SK-N-MC (cell line): ENCODE data around the gene STK11.

Experiments
- DNase-seq: peaks from one replicate; pipeline ENCODE4 v3.0.0-alpha.2; 2011; ENCODE audit warnings: low read depth, low spot score
- H3K27ac ChIP-seq: fragments of 200-600 bp; sonication (generic); 2 replicates; pipeline ENCODE4 v1.5.1; 2016; ENCODE audit warnings: mixed run types
- H3K36me3 ChIP-seq: fragments of 200-600 bp; sonication (generic); 2 replicates; pipeline ENCODE4 v1.6.1; 2017; ENCODE audit warnings: antibody characterized with exemption, low read length, mixed read lengths; ENCODE audit not compliant: insufficient read depth
- H3K4me3 ChIP-seq: fragments of 200-600 bp; sonication (generic); 2 replicates; pipeline ENCODE4 v1.5.1; 2016
- H3K9ac ChIP-seq: fragments of 200-600 bp; sonication (generic); 2 replicates; pipeline ENCODE4 v1.8.0; 2017; ENCODE audit warnings: mixed run types, mixed read lengths; ENCODE audit not compliant: insufficient read length
- H3K9me3 ChIP-seq: fragments of 200-600 bp; sonication (generic); 2 replicates; pipeline ENCODE4 v1.6.1; 2017; ENCODE audit warnings: low read depth, mild to moderate bottlenecking, antibody characterized with exemption, low read length, moderate library complexity, mixed read lengths
- EZH2 ChIP-seq: fragments of 200-600 bp; sonication (generic); IDR thresholded peaks from one replicate; pipeline ENCODE4 v1.6.1; 2017; ENCODE audit warnings: antibody characterized with exemption
- FOXP2 ChIP-seq: optimal IDR thresholded peaks from 2 replicates; pipeline ENCODE3; 2011; ENCODE audit warnings: mild to moderate bottlenecking, moderate library complexity; ENCODE audit not compliant: insufficient read depth; ENCODE audit errors: extremely low read length, control extremely low read depth
- POLR2AphosphoS5 ChIP-seq: IDR thresholded peaks from 2 replicates; pipeline ENCODE4 v1.6.1; 2012; ENCODE audit warnings: mild to moderate bottlenecking, low read depth, low read length, borderline replicate concordance

STK11 gene

DNA sequence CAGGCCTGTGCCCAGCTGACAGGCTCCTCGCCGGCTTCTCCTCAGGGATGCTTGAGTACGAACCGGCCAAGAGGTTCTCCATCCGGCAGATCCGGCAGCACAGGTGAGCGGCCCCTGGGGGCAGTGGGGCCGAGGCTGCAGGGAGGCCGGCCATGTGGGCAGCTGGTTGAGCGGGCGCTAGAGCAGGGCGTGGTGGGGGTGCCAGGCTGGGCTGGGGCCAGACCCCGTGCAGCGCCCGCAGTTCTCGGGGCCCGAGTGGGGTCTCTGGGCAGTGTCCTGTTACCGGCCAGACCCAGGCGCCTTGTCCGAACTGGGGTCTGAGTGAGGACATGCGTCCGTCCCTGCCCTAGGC lies 16.3 kb downstream of the STK11 start:
- no peak overlapping the region for H3K27ac ChIP-seq
- H3K36me3 ChIP-seq, result no peaks in the 10 kb centered on the region; the same call in 1 of the 2 replicates
- no peak for DNase-seq
- TF ChIP-seq FOXP2 (no peak), EZH2 (no peak), POLR2AphosphoS5 (no peak)
- H3K9me3 ChIP-seq, result no peaks in the 10 kb centered on the region
- H3K9ac ChIP-seq, result no peak overlapping the region
- H3K4me3 ChIP-seq, result no peak overlapping the region

DNA sequence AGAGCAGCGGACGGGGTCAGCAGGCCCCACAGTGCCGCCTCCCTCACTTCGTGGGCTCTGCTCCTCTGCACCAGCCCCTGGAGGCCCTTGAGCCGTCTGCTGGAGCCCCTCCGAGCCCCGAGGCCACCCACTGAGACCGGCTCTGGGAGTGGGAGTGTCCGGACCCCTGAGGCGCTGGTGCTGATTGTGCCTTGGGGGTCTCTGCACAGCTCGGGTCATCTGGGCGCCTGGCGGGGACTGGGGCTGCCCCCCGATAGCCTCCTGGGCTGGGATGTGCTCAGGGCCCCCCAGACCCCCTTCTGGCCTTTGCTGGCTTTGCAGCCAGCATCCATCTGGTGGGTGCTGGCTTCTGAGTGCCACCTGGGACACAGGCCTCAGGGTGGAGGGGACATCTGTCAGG lies 16.8 kb downstream of the STK11 start:
- Histone ChIP-seq H3K9ac (no peak overlapping the region), H3K36me3 (no peaks in the 10 kb centered on the region; the same call in 1 of the 2 replicates), H3K9me3 (no peaks in the 10 kb centered on the region), H3K4me3 (no peak overlapping the region), H3K27ac (no peak overlapping the region)
- no peak for TF ChIP-seq FOXP2
- TF ChIP-seq POLR2AphosphoS5, result no peak
- DNase-seq, result no peak

GRCh38 chr19:1223018-1223855 lies 17.7 kb downstream of the STK11 start:
- Histone ChIP-seq H3K4me3 (no peak overlapping the region), H3K9me3 (no peaks in the 10 kb centered on the region), H3K9ac (no peak overlapping the region), H3K36me3 (no peaks in the 10 kb centered on the region; the same call in 1 of the 2 replicates), H3K27ac (no peak overlapping the region)
- DNase-seq, result no peak
- TF ChIP-seq POLR2AphosphoS5 (no peak), FOXP2 (no peak), EZH2 (no peak)

- Histone ChIP-seq H3K4me3 (no peak overlapping the region), H3K36me3 (no peaks in the 10 kb centered on the region; the same call in 1 of the 2 replicates), H3K27ac (no peak overlapping the region), H3K9ac (no peak overlapping the region), H3K9me3 (no peaks in the 10 kb centered on the region)
- TF ChIP-seq POLR2AphosphoS5 (no peak), EZH2 (no peak), FOXP2 (no peak)
- no peak for DNase-seq
Observed at GRCh38 chr19:1224047-1224825, 18.7 kb downstream of the STK11 start.

GRCh38 chr19:1224847-1225246 lies 19.3 kb downstream of the STK11 start:
- H3K4me3 ChIP-seq, result no peak overlapping the region
- no peak overlapping the region for H3K9ac ChIP-seq
- H3K27ac ChIP-seq, result no peak overlapping the region
- H3K9me3 ChIP-seq, result no peaks in the 10 kb centered on the region
- no peaks in the 10 kb centered on the region; the same call in 1 of the 2 replicates for H3K36me3 ChIP-seq
- TF ChIP-seq POLR2AphosphoS5 (no peak), FOXP2 (no peak), EZH2 (no peak)
- no peak for DNase-seq

- no peak overlapping the region for H3K27ac ChIP-seq
- H3K9ac ChIP-seq, result no peak overlapping the region
- TF ChIP-seq FOXP2 (no peak), POLR2AphosphoS5 (no peak), EZH2 (no peak)
- H3K36me3 ChIP-seq, result no peaks in the 10 kb centered on the region; the same call in 1 of the 2 replicates
- DNase-seq, result no peak
- H3K4me3 ChIP-seq, result no peak overlapping the region
- no peaks in the 10 kb centered on the region for H3K9me3 ChIP-seq
Observed at GRCh38 chr19:1225440-1226226, 20.1 kb downstream of the STK11 start.

DNA sequence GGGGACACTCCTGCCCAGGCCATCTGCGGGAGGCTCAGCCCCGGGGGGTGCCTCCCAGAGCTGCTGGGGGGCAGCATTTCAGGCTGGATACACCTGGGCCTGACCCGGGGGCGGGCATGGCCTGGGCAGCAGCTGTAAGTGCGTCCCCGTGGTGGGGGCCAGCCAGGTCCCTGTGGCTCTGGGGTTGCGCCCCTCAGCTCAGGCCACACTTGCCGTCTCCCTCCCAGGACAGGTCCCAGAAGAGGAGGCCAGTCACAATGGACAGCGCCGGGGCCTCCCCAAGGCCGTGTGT lies 20.6 kb downstream of the STK11 start:
- Histone ChIP-seq H3K9ac (no peak overlapping the region), H3K36me3 (no peaks in the 10 kb centered on the region; the same call in 1 of the 2 replicates), H3K27ac (no peak overlapping the region), H3K4me3 (no peak overlapping the region), H3K9me3 (no peaks in the 10 kb centered on the region)
- TF ChIP-seq EZH2, result no peak
- no peak for TF ChIP-seq FOXP2
- TF ChIP-seq POLR2AphosphoS5, result no peak
- DNase-seq, result no peak

GRCh38 chr19:1226522-1227303 lies 21.1 kb downstream of the STK11 start:
- Histone ChIP-seq H3K9ac (no peak overlapping the region), H3K4me3 (no peak overlapping the region), H3K27ac (no peak overlapping the region), H3K36me3 (no peaks in the 10 kb centered on the region; the same call in 1 of the 2 replicates), H3K9me3 (no peaks in the 10 kb centered on the region)
- no peak for DNase-seq
- TF ChIP-seq FOXP2 (no peak), EZH2 (no peak), POLR2AphosphoS5 (no peak)
